GM18520 (cell line): ENCODE results near the gene LRRC46.
A peak's percentile ranks its signal among the peaks of the same experiment; 100 is the strongest.

ENCODE experiments used
- ATAC-seq: cut with Tn5 transposase; IDR thresholded peaks from one replicate; pipeline ENCODE4 v1.9.1; 2021; ENCODE audit not compliant: unreplicated experiment

The LRRC46 gene

GRCh38 chr17:47808830-47809480 is 22.5 kb upstream of the LRRC46 start:
- no peak for ATAC-seq

DNA sequence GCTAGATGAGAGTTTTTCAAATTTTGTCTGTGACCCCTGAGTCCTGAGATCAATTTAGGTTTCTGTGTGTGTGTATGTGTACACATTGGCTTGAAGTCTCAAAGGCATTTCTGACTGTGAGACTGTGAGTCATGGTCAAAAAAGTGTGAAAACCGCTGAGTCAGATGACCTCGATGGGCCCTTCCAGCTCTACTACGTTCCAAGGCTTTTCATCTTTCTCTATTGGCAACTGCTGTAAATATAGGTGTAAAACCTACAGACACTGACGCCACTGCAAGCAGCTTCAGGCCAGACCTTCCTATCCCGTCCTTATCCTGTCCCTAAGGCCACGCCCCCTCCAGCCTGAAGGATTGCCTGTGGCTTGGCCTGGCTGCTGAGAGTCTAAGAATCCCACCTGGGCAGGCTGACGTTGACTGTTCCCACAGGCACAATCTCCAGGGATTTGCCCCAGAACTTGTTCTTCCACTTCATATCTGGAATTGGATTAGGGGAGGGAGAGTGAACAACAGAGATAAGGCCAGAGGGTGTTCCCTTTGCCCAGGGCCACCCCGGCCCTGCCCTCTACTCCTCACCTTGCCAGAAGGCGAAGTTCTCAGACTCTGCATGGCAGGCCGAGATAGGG is 21.2 kb upstream of the LRRC46 start:
- ATAC-seq = peak; percentile 76

GRCh38 chr17:47810901-47811635 is 20.4 kb upstream of the LRRC46 start:
- no peak for ATAC-seq

GRCh38 chr17:47811709-47812108 is 19.8 kb upstream of the LRRC46 start:
- ATAC-seq = no peak

- no peak for ATAC-seq
These were observed 19.1 kb upstream of the LRRC46 start for GRCh38 chr17:47812146-47812920.

GRCh38 chr17:47813077-47813476 is 18.4 kb upstream of the LRRC46 start:
- no peak for ATAC-seq

DNA sequence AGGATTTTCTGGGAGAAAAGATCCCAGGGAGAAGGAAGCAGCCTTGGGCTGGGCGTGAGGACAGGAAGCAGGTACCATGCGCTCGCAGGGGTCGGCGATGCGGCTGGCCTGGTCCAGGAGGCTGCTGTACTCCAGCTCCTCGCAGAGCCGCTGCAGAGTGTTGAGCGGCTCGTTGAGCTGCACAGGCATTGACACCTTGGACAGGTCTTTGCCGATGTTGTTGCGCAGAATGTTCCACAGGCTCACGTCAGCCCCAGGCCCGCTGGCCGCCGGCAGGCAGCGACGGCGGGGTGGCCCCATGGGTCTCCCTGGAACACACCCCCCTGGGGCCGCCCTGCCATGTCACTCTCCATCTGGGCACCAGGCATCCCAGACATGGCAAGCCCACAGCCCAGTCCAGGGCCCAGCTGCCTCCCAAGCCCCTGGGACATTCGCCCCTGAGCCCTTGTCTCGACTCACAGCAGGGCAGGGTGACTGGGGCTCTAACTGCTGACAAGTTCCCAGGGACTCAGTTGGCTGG is 17.9 kb upstream of the LRRC46 start:
- ATAC-seq = no peak

DNA sequence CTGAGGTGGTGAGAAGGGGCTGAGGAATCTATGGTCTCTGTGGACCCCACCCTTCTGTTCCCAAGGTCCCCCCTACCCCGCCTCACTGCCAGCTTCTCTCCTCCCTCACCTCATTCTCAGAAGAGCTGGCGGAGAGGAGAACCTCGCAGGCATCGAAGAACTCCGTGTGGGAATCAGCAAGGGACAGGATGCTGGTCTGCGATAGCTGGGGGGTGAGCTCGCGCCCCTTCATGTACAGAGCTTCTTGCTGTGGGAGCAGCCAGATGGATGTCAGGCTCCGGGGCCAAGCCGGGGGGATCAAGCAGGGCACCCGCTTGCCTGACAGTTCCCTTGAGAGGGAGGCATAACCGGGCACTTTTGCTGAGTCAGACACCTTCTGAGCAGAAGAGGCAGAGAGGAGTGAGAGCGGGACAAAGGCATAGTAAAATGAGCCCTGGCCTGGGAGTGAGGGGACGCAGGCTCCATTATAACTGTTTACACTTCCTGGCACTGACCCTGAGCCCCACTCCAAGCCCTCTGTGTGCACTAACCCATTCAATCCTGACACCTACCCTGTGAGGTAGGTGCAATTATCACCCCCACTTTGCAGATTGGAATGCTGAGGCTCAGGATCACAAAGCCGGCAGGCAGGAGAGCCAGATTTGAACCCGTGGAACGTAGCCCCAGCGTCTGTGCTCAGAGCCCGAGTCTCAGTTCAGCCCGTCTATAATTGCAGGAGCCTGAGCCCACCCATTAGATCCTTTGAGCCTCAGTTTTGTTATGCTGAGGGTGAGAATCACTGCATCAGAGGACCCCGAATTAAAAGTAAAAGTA is 16.2 kb upstream of the LRRC46 start:
- ATAC-seq = no peak

DNA sequence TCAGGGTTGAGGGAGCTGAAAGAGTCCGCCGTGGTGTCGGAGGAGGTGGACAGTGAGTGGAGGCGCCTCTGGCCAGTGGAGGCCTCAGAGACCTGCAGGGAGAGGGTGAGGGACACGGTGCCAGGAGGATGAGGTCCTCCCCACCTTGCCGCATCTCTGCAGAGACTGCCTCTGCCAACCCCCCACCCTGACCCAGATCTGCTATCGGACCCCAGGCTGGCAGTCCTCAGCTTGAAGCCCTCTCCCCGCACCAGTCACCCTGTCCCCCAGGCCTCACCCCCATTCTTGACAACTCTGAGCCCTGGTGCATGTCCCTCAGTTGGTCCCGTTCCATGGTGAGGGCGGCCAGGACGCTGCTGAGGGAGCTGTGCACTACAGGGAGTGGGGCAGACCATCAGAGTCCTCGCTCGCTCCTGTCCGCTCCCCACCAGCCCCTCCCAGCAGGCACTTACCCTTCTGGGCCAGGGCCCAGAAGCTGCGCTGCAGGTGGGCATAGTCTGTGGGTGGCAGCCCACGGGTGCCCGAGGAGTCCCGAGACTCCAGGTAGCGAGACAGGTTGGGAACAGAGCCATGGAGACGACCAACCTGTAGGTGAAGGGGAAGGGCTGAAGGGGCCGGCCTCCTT is 15.2 kb upstream of the LRRC46 start:
- ATAC-seq = no peak

GRCh38 chr17:47816947-47817346 is 14.5 kb upstream of the LRRC46 start:
- ATAC-seq = no peak

GRCh38 chr17:47818002-47818695 is 13.3 kb upstream of the LRRC46 start:
- no peak for ATAC-seq

DNA sequence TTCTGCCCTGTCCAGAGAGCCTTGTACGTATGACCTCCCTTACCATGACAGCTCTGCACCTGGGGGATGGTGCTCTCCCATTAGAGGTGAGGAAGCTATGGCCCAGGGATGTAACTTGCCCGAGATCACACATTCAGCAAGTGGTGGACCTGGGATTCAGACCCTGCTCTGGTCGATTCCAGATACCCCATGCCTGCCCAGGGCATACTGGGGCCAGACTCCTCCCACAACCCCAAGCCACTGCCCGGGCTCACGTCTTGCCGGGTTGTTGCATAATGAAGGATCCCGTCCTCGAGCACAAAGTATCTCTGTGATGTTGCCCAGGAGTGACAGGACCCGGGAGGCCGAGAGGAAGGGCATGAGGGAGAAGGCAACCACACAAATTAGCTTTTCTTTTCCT is 12.0 kb upstream of the LRRC46 start:
- ATAC-seq = no peak

GRCh38 chr17:47820033-47820789 is 11.3 kb upstream of the LRRC46 start:
- no peak for ATAC-seq

DNA sequence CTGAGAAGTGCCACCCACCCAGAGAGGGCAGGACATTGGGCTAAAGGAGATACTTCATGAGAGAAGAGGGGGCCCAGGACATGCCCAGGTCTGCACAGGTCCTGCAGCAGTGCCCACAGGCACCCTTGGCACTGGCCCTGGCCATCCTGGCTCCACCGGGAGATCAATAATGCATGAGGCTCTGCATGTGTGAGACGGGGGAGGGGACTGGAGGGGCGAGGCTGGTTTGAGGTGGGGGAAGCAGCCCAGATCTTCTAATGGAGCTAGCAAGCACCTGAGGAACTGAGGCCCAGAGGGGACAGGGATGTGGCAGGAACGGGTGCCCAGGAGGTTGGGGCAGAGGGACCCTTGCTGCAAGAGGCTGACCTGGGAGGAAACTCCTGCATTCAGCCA is 10.4 kb upstream of the LRRC46 start:
- no peak for ATAC-seq

GRCh38 chr17:47821424-47822391 is 9.8 kb upstream of the LRRC46 start, which contains the start of gene OSBPL7:
Gene OSBPL7, minus strand, starts transcription at chr17:47821794. Its CDS starts 1,516 bp downstream, at chr17:47820278.
- no peak for ATAC-seq

- no peak for ATAC-seq
These were observed 8.7 kb upstream of the LRRC46 start for GRCh38 chr17:47822785-47823184.

- ATAC-seq = no peak
These were observed 8.0 kb upstream of the LRRC46 start for GRCh38 chr17:47823519-47823918.
